GM19025 (cell line): ENCODE measurements around the gene HMG20A.

Experiments used
- ATAC-seq: cut with Tn5 transposase; IDR thresholded peaks from one replicate; pipeline ENCODE4 v1.9.1; 2021; ENCODE audit warnings: mild to moderate bottlenecking, low read depth, moderate library complexity; ENCODE audit not compliant: unreplicated experiment

The HMG20A gene

DNA sequence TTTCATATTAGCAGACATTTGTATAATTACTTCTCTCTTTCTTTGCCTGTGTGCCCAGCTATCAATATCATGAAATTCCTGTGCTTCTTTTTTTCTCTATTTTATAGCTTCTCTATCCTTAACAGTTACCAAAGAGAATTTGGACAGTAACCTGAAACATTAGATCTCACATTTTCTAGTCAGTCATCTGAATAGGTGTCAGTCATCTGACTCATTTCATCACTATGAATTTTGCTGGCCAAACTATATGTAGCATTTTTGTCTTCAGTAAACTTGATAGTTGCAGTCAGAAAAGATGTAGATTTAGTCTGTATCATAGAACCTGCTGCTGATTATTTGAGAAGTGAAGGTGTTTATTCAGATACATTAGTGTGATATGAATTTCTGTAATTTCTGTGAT lies 52.6 kb downstream of the HMG20A start:
- ATAC-seq: no peak

DNA sequence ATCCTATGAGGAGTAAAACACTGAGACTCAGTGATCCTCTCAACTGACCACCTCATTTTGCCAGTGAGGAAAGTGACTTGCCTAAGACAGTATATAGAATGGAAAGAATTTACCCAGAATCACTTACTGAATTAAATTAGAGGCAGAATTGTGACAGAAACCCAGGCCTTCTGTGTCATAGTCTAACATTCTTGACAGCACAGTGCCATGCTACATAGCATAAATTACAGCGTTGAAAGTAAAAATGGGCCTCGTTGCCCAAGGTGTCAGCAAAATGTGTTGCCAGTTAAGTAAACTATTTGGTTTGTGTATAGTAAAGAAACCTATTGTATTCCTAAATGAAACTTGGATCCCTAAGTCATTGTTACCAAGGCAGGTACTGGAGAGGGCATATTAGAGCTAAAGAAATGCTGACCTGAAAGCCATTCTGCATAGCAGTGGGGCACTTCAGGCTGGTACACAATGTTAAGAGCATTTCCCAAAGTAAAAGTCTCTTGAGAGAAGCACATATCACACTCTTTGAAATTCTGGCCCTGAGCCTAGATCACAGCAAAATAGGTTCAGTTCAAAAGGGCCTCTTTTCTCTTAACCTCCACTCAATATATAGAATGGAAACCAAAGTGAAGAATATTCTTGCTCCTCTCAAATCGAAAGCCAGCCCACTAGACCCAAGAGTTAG lies 53.8 kb downstream of the HMG20A start:
- no peak for ATAC-seq

GRCh38 chr15:77475001-77475400 lies 54.3 kb downstream of the HMG20A start:
- no peak for ATAC-seq

DNA sequence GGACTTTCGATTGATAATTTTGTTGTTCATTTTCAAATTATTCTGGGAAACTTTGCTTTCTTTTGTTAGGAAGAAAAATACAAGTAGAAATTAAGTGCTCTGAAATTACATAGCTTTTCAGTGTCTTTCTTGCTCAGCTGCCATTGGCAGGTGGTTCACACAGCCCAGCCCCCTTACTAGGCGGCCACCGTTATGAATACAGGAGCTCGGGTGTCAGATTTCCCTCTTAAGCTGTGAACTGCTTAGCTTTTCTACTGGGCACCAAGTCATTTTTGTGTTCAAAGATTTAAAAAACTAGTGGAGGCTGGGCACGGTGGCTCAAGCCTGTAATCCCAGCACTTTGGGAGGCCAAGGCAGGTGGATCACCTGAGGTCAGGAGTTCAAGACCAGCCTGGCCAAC lies 55.2 kb downstream of the HMG20A start:
- ATAC-seq: no peak

- no peak for ATAC-seq
These were observed 56.3 kb downstream of the HMG20A start for GRCh38 chr15:77476995-77477394.

DNA sequence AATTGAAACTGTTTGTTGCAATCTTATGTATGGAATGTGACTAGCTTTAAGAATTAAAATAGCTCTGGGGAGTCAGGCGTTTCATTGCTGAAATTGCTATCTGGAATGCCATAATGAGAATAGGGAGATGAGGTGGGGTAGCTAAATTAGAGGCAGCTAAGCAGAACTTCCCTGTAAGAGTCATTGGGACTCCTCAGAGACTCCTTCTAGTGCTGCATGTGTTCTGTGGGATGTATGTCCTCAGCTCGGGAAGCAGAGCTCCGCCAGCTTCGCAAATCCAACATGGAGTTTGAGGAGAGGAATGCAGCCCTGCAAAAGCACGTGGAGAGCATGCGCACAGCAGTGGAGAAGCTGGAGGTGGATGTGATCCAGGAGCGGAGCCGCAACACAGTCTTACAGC lies 57.4 kb downstream of the HMG20A start:
- ATAC-seq: no peak

DNA sequence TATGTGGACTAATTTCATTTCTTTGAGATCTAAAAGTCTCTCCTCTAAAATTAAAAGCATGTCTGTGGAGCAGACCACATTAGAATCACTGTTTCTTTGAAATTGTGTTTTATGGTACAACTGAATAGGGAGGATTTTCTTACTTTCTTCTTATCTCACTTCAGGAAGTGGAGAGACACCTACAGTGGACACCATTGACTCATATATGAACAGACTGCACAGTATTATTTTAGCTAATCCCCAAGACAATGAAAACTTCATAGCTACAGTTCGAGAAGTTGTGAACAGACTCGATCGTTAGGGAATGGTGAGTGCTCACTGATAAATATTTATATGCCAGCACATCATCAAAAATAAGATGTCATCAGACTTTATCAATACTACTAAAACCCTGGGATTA lies 58.3 kb downstream of the HMG20A start:
- no peak for ATAC-seq

DNA sequence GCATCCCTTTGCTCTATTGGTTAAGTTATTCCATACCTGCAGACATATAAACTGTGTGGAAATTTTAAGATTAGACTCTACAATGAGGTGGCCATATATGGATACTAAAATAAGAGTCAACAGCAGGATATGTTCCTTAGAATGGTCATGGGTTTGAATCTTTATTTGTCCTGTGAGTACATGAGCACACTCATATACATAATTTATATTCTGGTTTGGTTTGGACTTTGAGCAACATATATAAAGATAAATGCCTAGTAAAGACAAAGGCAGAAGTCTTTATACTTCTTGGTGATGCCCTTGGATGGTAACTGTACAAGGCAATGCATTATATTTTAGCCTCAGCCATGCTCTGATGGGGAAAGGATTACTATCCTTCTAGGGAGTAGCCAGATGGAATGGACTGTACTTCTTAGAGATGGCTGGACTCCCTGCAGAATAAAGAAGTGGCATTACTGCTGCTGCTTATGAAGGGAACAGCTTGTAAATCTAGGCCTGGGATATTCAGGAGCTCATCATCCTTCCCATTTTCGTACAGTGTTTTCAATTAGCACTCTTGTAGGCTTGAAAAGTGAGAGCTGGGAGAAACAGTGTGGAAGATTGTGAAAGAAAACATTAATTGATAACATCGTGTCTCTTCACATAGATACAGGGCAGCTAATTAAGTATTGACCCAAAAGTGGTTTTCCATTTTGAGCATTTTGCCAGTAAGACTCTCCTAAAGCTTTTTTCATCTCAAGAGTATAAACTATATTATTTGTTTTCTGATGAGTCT lies 60.4 kb downstream of the HMG20A start:
- no peak for ATAC-seq

DNA sequence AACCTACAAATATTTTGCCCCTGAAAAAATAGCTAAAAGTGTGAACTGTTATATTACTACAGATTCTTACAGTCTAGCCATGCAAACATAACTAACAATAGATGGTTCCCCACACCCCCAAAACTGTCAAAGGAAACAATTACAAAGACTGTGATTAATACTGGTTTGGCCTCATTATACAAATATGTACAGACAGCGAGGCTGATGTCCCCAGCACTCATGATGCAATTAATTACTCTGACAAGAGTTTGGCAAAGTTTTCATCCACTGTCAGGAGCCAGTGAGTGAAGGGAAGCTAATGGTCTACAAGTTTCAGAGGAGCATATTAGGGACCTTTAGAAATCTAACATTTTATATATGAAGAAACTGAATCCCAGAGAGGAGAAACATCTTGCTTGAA lies 61.0 kb downstream of the HMG20A start:
- ATAC-seq: no peak

DNA sequence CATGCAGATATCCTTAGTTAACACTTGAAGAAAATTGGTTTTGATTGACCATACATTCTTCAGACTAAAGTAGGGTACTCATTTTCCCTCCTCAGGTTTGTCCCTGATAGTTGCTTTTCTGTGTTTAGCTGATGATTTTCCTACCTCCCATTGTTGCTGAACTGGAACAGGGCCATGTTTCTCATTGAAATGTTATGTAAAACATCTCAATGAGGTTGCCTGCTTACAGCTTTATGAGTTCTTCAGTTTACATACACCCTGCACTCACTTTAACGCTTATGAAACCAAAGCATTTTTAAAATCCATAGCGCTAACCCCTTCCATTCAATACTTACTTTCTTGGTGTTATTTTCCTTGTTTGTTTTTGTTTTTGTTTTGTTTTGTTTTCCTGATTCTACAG lies 61.9 kb downstream of the HMG20A start:
- no peak for ATAC-seq

DNA sequence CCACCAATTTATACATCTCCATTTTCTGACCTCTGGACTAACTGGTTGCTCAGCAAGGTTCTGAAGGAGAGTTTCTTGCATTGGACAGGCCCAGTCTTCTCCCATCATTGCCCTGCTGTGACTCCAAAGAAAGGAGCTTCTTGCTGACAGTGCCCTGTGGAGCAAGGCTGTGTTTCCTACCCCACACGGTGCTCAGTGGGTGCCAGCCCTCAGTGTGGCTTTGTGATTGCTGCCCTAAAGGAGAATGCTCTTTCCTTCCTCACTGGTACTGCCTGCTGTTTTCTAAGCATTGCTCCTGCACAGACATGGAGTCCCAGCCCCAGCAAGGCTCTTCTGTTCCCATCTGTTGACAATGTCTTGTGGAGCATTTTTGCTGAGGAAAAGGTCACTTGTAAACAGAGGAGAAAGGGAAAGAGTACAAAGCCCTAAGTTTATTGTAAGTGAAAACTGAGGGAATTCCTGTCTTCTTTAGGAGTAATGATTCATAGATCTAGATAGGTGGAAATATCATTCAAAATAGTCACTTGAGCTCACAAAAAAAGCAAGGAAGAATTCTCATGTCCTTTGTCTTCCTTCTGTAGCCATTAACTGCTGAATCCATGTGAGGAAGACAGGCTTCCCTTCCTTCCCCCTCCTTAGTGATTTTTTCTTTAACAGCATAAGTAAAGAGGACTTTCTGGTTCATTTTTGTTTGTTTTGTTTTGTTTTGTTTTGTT lies 62.9 kb downstream of the HMG20A start:
- no peak for ATAC-seq

DNA sequence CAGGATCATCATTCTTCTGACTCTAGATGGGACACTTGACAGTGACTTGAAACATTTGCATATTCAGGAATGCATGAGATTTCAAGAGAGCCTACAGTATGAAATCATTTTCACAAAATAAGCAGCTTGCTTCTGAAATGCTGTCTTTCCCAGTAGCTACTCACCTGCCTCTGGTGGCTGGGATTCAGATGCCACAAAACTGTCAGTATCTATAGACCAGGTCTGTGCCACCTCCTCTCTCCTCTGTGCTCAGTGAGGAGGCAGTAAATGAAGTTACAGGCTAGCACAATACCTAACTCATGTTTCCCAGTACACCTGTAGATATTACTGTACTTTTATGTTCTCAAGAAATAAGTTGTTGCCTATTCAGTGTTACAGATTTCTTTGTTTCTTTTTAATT lies 64.3 kb downstream of the HMG20A start:
- ATAC-seq: no peak

DNA sequence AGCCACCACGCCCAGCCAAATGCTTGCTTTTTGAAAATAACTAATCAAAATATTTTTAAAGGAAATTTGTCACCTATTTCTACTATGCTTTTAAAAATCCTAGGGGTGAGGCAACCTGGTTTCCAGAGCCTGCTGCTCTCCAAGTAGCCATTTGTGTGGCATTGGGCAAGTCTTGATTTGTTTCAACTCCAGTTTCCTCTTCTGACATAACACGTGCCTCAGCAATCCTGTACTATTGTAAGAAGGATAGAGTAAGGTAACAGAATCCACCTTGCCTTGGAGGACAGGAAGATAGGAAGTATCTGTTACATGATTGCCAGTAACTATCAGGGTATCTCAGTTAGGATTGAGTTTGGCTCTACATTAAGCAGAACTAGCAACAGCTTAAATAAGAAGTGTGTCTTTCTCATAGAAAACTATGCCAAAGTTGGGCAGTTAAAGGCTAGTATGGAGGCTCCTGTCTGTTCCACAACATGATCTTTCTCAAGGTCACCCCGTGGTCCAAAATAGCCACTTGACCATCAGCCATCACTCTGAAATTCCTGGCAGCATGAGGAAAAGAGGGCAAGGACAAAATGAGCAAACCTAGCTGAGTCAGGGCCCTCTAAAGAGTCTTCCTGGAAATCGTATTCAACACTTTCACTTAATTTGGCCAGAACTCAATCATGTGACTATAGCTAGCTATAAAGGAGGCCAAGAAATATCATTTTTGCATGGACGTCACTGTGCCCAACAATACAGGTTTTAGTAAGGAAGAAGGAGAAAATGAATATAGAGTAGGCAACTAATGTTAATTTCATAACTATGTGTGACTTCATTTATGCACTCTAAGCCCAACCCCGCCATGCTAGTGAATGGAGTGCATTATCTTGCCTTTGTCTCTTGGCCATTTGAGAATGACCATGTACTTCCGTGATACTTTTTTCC lies 66.1 kb downstream of the HMG20A start:
- ATAC-seq: no peak

- no peak for ATAC-seq
These were observed 66.8 kb downstream of the HMG20A start for GRCh38 chr15:77487469-77487842.

DNA sequence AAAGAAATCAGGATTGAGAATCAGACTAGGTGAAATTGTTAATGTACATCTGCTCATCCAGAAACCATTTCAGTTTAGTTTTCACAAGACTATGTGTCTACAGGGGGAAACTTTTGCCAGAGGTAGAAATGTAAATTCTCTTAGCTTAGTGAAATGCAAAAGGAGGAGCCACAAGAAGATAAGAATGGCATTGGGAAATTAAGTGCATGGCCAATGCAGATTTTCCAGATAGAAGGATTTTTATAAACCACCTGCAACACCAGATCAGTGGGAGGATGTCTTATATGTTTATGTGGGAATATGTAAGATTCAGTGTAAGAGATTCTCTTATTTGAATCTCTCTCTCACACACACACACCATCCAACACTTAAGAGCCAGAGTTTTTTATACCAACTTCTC lies 67.2 kb downstream of the HMG20A start:
- no peak for ATAC-seq

DNA sequence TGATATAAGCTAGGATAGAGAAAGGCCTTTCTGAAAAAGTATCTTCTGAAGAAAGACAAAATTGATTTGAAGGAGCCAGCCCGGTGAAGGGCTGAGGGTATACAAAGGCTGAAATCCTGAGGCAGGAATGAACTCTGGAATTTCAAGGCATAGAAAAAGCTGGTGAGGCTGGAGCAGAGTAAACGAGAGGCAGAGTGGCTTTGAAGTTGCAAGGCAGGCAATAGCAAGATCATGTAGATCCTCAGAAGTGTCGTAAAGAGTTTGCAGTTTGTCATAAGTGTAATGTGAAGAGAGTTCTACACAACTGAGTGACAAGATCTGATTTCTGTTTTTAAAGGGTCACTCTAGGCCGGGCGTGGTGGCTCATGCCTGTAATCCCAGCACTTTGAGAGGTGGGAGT lies 69.0 kb downstream of the HMG20A start:
- no peak for ATAC-seq

- ATAC-seq: no peak
These were observed 72.7 kb downstream of the HMG20A start for GRCh38 chr15:77493324-77493907.

DNA sequence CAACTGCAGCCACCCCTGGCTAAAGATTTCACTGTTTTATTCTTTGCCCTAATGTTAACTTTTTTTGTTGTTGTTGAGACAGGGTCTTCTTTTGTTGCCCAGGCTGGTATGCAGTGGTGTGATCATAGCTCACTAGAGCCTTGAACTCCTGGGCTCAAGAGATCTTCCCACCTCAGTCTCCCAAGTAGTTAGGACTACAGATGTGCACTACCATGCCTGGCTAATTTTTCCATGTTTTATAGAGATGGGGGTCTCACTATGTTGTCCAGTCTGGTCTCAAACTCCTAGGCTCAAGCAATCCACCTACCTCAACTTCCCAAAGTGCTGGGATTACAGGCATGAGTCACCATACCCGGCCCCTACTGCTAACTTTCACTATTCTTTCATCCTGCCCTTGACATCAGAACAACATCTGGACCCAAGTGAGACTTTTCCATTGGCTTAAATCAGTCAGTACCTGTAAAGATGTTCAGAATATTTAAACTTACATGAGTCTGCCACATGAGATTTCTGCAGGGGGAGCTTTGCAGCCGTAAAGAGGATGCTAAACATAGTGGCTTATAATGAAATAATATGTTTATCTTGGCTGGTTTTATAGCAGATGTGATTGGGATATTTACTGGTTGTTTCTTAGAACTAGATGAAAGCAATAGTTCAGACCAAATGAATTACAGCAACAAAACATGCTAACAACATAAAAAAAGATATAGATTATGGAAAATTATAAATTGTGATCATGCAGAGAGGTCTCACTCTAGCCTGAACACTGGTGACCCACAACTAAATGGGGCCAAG lies 73.6 kb downstream of the HMG20A start:
- no peak for ATAC-seq

DNA sequence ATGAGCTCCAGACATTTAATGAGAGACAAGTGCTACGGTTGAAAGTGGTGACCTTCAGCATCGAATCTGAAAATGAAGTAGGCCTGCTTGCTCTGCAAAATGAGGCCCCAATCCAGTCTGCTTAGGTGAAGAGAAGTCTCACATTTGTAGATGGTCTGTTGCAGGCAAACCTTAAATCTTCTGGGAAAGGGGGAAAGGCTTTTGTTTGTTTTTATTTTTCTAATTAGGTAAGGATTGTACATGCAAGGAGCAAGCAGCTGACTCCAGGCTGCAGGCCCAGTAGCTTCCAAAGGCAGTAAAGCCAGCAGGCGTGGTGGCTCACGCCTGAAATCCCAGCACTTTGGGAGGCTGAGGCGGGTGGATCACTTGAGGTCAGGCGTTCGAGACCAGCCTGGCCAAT lies 74.3 kb downstream of the HMG20A start:
- no peak for ATAC-seq
